GM19351 (cell line): ENCODE data around the gene GABRG3.

Experiments
- ATAC-seq: cut with Tn5 transposase; IDR thresholded peaks from one replicate; pipeline ENCODE4 v1.9.1; 2021; ENCODE audit warnings: mild to moderate bottlenecking, moderate library complexity; ENCODE audit not compliant: unreplicated experiment

The GABRG3 gene

DNA sequence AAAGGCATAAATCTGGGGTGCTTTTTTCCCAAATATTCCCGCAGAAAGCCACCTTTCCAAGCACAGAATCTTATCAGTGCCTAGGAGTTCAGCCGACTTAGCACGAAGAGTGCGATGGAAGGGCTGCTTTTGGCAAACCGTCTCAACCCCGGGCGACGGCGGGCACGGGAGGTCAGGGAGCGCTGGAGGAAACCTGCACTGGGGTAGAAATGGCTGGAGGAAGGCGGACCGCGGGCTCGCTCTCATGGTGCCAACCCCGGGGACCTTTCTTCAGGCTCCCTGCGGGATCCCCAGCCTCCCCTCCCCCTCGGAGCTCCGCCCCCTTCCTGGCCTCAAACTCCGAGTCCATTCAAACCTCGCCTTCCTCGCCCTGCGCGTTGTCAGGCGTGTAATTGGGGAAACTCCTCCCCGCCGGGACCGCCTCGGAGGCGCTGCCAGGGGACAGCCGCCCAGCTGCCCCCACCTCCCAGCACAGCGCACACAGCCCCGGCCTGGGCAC, at the start of gene GABRG3:
Gene GABRG3 (plus strand): TSS at position 470 of the 499 bp plus-strand sequence.
- ATAC-seq: no peak

- ATAC-seq: no peak
Measured at GRCh38 chr15:26921433-26921832, 49.5 kb upstream of the GABRG3 start.

DNA sequence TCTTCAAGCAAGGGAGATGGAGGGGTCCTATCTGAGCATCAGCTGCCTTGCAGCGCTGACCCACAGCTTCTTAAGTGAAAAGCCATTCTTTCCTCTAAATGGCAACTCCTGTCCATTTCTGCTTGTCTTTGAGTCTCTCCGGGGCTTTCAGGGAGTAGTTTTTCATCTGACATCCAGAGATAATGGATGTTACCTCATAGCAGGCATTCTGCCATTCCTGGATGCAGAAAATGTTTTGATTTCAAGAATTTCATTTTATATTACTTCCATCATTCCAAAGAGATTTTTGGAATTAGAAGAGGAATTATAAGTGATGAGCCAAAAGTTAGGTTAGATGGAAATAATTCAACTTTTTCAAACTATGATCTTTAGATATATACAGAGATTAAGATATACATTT, 44.9 kb upstream of the GABRG3 start:
- no peak for ATAC-seq

DNA sequence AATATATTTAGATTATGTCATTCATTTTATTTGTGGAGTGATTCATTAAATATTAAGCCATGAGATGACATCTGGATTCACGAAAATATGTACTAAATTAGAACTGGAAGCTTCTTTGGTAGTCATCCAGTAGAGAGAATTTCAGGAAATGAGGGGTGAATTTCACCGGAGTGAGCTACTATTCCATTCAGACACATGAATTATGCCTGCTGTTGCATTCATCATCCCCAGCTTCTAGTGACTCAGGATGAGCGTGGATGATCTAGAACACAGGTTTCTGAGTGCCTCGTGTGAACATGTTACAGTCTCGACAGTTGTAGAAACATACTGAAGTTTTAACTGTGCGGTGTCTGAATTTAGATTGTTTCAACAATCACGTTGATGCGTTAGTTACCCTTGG, 42.9 kb upstream of the GABRG3 start:
- ATAC-seq: no peak

DNA sequence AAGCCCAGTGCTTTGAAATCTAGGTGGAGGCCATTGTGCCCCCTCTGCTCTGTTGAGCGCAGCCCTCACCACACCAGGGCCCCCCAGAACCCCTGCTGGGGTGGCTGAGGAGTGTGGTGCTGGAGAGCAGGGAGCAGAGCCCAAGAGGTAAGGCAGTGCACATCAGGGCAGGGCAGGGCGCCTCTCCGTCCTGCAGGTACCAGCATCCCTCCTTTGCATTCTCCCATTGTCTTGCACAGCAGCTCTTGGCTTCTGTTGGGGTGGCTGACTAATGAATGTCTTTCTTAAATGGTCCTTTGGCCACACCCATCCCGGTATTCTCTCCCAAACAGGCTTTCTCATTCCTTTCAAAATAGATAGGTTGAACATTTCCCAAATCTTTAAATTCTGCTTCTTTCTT, 41.4 kb upstream of the GABRG3 start:
- ATAC-seq: no peak

DNA sequence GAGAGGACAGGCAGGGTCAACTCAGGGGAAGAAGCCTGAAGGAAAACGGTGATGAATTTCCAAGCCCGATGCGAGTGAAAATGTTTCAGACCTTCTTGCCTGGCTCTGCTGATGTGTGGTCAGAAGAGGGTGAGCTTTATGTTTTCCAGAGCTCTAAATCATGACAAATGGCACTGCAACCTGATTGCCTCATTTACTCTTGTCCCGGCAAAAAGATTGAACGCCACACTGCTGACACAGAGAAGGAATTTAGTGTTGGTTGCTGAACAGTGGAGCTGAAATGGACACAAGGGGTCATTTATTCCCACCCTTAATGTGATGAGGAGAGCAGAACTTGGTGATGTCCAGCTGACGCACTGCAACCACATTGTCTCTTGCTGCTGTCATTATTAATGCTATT, 36.1 kb upstream of the GABRG3 start:
- no peak for ATAC-seq

- ATAC-seq: no peak
Measured at GRCh38 chr15:26935322-26935721, 35.7 kb upstream of the GABRG3 start.

DNA sequence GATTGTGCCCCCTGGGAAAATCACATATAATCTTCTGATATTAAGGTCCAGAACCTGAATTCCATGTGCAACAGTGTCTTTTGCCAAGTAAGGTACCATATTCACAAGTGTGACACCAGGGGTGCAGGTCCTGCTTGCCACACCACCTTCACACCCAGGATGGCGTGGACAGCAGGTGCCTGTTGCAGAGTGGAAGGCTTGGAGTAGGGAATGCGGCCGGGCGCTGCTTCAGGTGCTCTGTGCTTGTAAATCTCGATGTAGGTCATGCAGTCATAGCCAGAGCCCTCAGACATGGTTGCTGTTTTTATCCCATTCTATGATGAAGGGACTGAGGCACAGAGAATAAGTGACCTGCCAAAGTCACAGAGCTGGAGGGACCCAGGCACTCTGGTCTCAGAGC, 34.5 kb upstream of the GABRG3 start:
- no peak for ATAC-seq

DNA sequence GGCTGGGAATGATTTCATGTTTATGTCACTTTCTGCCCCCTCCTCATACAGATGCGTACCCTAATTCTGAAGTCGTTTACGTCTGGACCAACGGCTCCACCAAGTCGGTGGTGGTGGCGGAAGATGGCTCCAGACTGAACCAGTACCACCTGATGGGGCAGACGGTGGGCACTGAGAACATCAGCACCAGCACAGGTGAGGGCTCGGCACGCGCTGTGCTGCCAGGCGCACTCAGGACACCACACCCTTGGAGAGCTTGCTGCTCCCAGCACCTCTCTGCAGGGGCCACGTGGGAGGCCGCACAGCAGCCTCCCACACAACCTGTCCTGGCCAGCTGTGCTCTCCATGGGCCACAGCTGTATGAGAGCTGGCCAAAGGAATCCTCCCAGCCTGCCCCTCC, 33.8 kb upstream of the GABRG3 start:
- ATAC-seq: no peak

GRCh38 chr15:26939398-26939797, 31.6 kb upstream of the GABRG3 start:
- no peak for ATAC-seq

GRCh38 chr15:26941489-26941888, 29.5 kb upstream of the GABRG3 start:
- ATAC-seq: no peak

DNA sequence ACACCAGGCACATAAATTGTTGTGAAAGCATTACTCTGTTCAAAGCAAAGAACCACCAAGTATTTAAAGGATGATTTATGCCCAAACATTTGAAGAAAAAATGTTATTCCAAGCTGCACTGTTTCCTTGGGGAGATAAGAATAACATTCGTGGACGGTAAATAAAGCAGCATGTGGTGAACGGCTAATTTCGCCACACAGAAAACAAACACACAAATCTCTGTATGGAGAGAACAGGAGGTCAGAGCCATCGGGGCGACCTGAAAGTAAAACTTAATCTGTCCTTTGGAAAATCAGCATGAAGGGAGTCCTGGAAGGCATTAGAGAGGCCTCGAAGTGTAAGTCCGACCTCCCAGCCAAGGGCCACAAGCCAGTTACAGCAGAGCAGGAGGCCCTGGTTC, 27.1 kb upstream of the GABRG3 start:
- no peak for ATAC-seq

DNA sequence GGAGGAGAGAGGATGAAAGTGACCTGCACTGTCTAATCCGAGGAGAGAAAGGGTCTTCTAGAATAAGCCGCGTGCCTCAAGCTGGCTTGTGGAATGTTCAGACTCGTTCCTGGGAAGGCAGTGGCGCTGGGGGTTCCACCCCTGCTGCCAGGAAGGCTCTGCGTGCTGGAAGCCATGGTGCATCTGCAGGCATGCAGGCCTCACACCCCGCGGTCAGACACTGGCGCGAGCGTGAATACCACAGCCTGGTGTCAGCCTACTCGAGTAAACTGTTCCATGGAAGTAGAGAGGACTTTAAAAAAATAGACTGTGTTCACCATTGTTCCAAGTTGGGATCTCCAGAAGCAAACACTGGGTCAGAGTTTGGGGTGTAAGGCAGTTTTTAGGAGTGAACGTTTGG, 25.9 kb upstream of the GABRG3 start:
- ATAC-seq: no peak

GRCh38 chr15:26950001-26950400, 21.0 kb upstream of the GABRG3 start:
- no peak for ATAC-seq

- no peak for ATAC-seq
Measured at GRCh38 chr15:26954403-26954802, 16.6 kb upstream of the GABRG3 start.

- no peak for ATAC-seq
Measured at GRCh38 chr15:26967719-26968269, 3.2 kb upstream of the GABRG3 start.

- no peak for ATAC-seq
Measured at GRCh38 chr15:26968806-26969205, 2.2 kb upstream of the GABRG3 start.

GRCh38 chr15:26971271-26972018, 464 bp downstream of the GABRG3 start:
- no peak for ATAC-seq

DNA sequence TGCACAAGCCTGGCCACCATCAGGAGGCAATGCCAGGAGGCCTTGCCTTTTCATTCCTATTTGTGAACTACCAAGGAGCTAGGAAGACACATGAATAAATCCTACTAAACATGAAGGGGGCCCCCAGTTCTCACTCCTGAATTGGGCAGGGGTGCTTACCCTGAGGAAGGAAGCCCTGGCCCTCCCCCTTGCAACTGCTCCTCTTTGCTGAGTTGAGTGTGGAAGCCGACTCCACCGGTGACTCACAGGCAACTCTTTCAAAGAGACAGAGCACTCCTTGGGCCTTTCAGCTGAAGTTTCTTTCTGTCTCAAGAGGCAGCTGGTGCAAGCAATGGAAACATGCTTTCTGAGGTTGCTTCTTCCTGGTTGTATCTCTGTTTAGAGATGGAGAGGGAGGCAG, 1.7 kb downstream of the GABRG3 start:
- no peak for ATAC-seq

DNA sequence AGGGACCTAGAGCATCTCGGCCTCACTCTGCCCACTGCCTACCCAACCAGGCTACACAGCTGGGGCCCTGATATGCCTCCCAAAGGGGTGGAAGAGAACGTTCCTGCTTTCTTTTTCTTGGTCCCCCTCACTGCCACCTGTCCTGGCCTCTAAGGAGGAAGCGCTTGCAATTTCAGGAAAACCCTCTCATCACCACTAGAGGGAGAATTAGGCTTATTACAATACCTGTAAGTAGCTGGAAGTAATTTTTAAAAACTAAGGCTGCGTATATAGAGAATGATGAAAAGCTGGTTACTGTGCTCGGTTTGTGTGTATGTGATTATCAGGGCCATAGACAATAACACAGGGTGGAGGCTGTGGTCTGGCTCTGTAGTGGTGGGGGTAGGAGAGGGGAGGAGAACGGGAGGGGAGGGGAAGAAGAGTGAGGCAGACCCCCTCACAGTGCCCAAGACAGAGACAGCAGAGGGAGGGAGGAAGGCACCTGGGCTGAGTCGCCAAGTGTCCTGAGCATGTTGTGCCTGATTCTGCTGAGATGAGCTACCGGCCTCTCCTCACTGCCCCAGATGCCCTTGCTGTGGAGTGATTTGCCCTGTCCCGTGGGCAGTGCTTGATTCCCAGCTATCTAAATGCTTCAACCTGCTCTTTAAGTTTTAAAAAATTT, 3.3 kb downstream of the GABRG3 start:
- ATAC-seq: no peak

- ATAC-seq: no peak
Measured at GRCh38 chr15:26981492-26981891, 10.5 kb downstream of the GABRG3 start.

DNA sequence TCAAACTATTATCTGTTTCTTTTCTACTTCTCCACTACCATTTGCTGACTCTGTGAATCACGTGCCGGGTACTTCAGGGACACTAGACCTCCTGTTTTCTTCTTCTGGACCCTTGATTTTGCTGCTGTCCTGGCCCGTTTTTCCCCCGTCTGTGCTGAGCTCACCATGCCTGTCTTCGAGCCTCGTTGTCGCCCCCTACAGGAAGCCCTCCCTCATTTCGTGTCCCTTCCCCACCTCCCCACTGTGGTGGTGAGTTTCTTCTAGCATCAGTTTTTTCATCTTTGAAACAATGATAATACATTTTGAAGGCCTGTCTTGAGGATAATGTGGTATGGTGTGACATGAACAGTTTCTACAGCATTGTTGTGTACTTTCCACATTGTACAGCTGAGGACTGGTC, 12.8 kb downstream of the GABRG3 start:
- ATAC-seq: no peak
